Smooth muscle cell (in vitro differentiated cells): ENCODE measurements around the gene SAMD4A. TPM values are rescaled to one million over a fixed set of nuclear protein-coding genes. Genes with fewer than 3 reads are reported as not detected.

Experiments
- DNase-seq: peaks from one replicate; lab custom pipeline; 2025; ENCODE audit not compliant: unreplicated experiment; lab: John Stamatoyannopoulos, UW
- H2AFZ ChIP-seq: fragments of 200-600 bp; sonication (generic); 2 replicates; pipeline ENCODE4 v1.6.0; 2016; ENCODE audit warnings: antibody characterized with exemption, low read depth, mild to moderate bottlenecking
- H3F3A ChIP-seq: fragments of 200-600 bp; sonication (generic); 2 replicates; pipeline ENCODE4 v1.6.0; 2017; ENCODE audit warnings: antibody characterized with exemption, low read depth
- H3K27ac ChIP-seq: fragments of 200-600 bp; sonication (generic); 2 replicates; pipeline ENCODE4 v1.5.1; 2016; ENCODE audit warnings: low read depth, mild to moderate bottlenecking
- H3K27me3 ChIP-seq: fragments of 200-600 bp; sonication (generic); 2 replicates; pipeline ENCODE4 v1.6.1; 2016; ENCODE audit warnings: low read depth, mild to moderate bottlenecking
- H3K36me3 ChIP-seq: fragments of 200-600 bp; sonication (generic); 2 replicates; pipeline ENCODE4 v1.5.1; 2016; ENCODE audit warnings: low read depth
- H3K4me1 ChIP-seq: fragments of 200-600 bp; sonication (generic); 2 replicates; pipeline ENCODE4 v1.5.1; 2016; ENCODE audit warnings: low read depth
- H3K4me2 ChIP-seq: fragments of 200-600 bp; sonication (generic); 2 replicates; pipeline ENCODE4 v1.6.0; 2016; ENCODE audit warnings: mild to moderate bottlenecking
- H3K4me3 ChIP-seq: fragments of 200-600 bp; sonication (generic); 2 replicates; pipeline ENCODE4 v1.5.1; 2016; ENCODE audit warnings: mild to moderate bottlenecking
- H3K79me2 ChIP-seq: fragments of 200-600 bp; sonication (generic); 2 replicates; pipeline ENCODE4 v1.6.0; 2016; ENCODE audit warnings: low read depth, mild to moderate bottlenecking
- H3K9ac ChIP-seq: fragments of 200-600 bp; sonication (generic); 2 replicates; pipeline ENCODE4 v1.6.0; 2016; ENCODE audit warnings: low read depth
- H3K9me3 ChIP-seq: fragments of 200-600 bp; sonication (generic); replicated peaks from 2 replicates; pipeline ENCODE4 v1.5.1; 2016; ENCODE audit warnings: low read depth
- H4K20me1 ChIP-seq: fragments of 200-600 bp; sonication (generic); 2 replicates; pipeline ENCODE4 v1.6.0; 2016; ENCODE audit warnings: low read depth
- WGBS: methylation state at CpG from one replicate; pipeline ENCODE4 v1.1.7; 2016; ENCODE audit warnings: low lambda C conversion rate; 5-methylcytosine and 5-hydroxymethylcytosine counted together
- polyA plus RNA-seq: library from polyadenylated mRNA; unstranded; fragments of >200 nt; fragmentation: Nextera tagmentation; extraction: Ambion mirVana; gene quantifications from 2 replicates; pipeline ENCODE4 v1.2.1, GENCODE V29; 2016
- total RNA-seq: library from RNA; depleted of rRNA; stranded (reverse); fragments of >200 nt; gene quantifications from 2 replicates; pipeline ENCODE4 v1.2.3, GENCODE V29; 2014
- TF ChIP-seq, protein P1 (sequence below): fragments of 200-600 bp; sonication (generic); IDR thresholded peaks from 2 replicates; pipeline ENCODE4 v1.5.1; 2017; ENCODE audit warnings: borderline replicate concordance, mild to moderate bottlenecking, antibody characterized with exemption; ENCODE audit not compliant: insufficient read depth, poor library complexity, severe bottlenecking

The SAMD4A gene
- total and polyA plus RNA-seq, 2 experiments from 2014 or later, result 9.2 to 36.7 TPM

DNA sequence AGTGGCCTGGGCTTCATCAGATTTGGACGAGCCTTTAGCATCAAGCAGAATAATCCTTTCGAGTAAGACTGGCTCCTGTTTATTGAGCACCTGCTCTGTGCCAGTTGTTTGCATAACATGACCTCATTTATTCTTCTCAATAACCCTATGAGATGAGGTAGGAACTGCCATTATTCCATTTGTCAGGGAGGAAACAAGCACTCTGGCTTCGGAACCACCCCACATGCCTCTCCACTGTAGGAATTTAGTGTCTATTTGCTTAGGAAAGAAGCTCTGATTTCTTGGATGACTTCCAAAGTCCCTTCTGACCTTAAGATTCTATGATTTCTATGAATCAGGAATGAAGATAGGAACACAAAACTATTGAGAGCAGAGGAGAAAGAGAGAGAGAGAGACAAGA, 11.0 kb downstream of the SAMD4A start:
- Histone ChIP-seq H3K27me3 (no peaks in the 10 kb centered on the region), H3K4me2 (no peak overlapping the region), H3K27ac (peak overlapping the region; percentile 18), H3K36me3 (no peaks in the 10 kb centered on the region), H3K4me3 (no peak overlapping the region), H3K9ac (no peak overlapping the region), H3K9me3 (no peaks in the 10 kb centered on the region), H3K79me2 (peaks cover 98% of the 10 kb centered on the region), H3F3A (peaks cover 13% of the 10 kb centered on the region), H2AFZ (no peak overlapping the region), H3K4me1 (no peaks in the 10 kb centered on the region), H4K20me1 (peaks cover 99% of the 10 kb centered on the region)
- WGBS, result 54% methylated on average over 3 of the region's 3 CpGs
- no peak for DNase-seq
- TF ChIP-seq, protein P1, sequence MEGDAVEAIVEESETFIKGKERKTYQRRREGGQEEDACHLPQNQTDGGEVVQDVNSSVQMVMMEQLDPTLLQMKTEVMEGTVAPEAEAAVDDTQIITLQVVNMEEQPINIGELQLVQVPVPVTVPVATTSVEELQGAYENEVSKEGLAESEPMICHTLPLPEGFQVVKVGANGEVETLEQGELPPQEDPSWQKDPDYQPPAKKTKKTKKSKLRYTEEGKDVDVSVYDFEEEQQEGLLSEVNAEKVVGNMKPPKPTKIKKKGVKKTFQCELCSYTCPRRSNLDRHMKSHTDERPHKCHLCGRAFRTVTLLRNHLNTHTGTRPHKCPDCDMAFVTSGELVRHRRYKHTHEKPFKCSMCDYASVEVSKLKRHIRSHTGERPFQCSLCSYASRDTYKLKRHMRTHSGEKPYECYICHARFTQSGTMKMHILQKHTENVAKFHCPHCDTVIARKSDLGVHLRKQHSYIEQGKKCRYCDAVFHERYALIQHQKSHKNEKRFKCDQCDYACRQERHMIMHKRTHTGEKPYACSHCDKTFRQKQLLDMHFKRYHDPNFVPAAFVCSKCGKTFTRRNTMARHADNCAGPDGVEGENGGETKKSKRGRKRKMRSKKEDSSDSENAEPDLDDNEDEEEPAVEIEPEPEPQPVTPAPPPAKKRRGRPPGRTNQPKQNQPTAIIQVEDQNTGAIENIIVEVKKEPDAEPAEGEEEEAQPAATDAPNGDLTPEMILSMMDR, result no peak

DNA sequence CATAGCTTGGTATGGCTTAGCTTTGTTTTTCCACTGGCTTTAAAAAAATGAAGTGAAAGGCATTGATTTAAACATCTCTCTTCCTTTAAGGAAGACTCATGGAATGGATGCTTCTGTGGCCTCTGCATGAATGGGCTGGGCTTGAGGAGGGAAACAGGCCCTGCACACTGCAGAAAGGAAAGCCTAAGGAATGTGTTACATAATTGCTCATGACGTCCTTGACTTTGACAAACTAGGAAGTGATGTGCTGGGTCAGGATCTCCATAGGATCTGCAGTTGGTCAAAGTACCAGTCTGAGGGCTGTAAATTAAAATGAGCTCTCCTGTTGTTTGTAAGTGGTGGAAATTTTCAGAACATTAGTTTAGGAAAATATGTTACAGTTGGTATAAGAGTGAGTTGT, 12.7 kb downstream of the SAMD4A start:
- H3K27me3 ChIP-seq, result no peaks in the 10 kb centered on the region
- H3K4me3 ChIP-seq, result no peak overlapping the region
- 6% methylated on average over 1 of the region's 1 CpG for WGBS
- no peaks in the 10 kb centered on the region for H3K36me3 ChIP-seq
- H3K4me1 ChIP-seq, result no peaks in the 10 kb centered on the region
- no peak overlapping the region for H3K4me2 ChIP-seq
- no peak for DNase-seq
- TF ChIP-seq, protein P1, result no peak
- H3K79me2 ChIP-seq, result peaks cover 98% of the 10 kb centered on the region
- H2AFZ ChIP-seq, result no peak overlapping the region
- H3K9me3 ChIP-seq, result no peaks in the 10 kb centered on the region
- H4K20me1 ChIP-seq, result peaks cover 96% of the 10 kb centered on the region
- no peak overlapping the region for H3K9ac ChIP-seq
- H3K27ac ChIP-seq, result no peak overlapping the region
- peaks cover 3% of the 10 kb centered on the region for H3F3A ChIP-seq

DNA sequence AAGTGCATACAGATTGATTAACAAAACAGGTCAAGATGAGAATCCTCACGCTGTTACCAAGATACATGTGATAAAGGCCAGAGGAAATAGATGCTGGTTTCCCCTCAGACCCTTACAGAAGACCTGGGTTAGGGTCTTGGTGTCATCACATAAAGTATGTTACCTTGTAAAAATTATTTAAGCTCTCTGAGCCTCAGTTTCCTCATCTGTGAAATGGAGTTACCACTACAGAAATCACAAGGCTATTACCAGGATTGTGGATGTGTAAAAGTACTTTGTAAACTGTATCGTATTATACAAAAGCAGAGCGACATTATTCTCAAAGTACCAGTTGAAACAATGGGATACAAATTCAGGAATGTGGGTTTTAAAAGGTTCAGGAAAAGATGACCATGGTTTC, 14.0 kb downstream of the SAMD4A start:
- Histone ChIP-seq H3F3A (peaks cover 3% of the 10 kb centered on the region), H3K27ac (no peak overlapping the region), H3K4me3 (no peak overlapping the region), H3K4me1 (no peaks in the 10 kb centered on the region), H4K20me1 (peaks cover 88% of the 10 kb centered on the region), H2AFZ (no peak overlapping the region), H3K79me2 (peaks cover 99% of the 10 kb centered on the region), H3K27me3 (no peaks in the 10 kb centered on the region), H3K36me3 (peaks cover 9% of the 10 kb centered on the region), H3K9ac (no peak overlapping the region), H3K9me3 (no peaks in the 10 kb centered on the region), H3K4me2 (no peak overlapping the region)
- TF ChIP-seq, protein P1, result no peak
- WGBS, result 100% methylated on average over 3 of the region's 3 CpGs
- no peak for DNase-seq

DNA sequence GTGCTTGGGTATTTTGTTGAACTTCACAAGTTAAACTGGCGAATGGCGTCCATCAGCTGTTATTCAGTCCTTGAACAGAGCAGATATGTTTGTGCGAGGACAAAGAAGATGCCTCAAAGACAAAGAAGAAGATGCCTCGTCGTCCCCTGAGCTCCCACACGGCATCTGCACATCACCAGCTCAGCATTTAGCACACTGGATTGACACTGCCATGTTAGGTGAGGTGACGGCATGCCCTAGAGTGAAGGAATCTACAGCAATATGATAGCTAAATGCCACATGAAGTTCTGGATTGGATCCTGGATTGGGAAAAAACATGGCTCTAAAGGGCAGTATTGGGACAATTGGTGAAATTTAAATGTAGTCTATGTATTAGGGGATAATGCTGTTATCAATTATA, 15.4 kb downstream of the SAMD4A start:
- Histone ChIP-seq H2AFZ (no peak overlapping the region), H3K9me3 (no peaks in the 10 kb centered on the region), H3K4me1 (no peaks in the 10 kb centered on the region), H3K27me3 (no peaks in the 10 kb centered on the region), H3K4me3 (no peak overlapping the region), H3K27ac (no peak overlapping the region), H3F3A (peaks cover 3% of the 10 kb centered on the region), H3K36me3 (peaks cover 9% of the 10 kb centered on the region), H4K20me1 (peaks cover 81% of the 10 kb centered on the region), H3K4me2 (no peak overlapping the region), H3K9ac (no peak overlapping the region), H3K79me2 (peaks cover 100% of the 10 kb centered on the region)
- DNase-seq, result no peak
- WGBS, result 95% methylated on average over 7 of the region's 7 CpGs
- TF ChIP-seq, protein P1, result no peak
